ENCODE data around the gene SFTPD. TPM values are rescaled to one million over a fixed set of nuclear protein-coding genes. Genes with fewer than 3 reads are reported as not detected.

Gene SFTPD
- total and polyA plus RNA-seq, 8 donors, result 1.5 to 5.9 (median 2.1) TPM

DNA sequence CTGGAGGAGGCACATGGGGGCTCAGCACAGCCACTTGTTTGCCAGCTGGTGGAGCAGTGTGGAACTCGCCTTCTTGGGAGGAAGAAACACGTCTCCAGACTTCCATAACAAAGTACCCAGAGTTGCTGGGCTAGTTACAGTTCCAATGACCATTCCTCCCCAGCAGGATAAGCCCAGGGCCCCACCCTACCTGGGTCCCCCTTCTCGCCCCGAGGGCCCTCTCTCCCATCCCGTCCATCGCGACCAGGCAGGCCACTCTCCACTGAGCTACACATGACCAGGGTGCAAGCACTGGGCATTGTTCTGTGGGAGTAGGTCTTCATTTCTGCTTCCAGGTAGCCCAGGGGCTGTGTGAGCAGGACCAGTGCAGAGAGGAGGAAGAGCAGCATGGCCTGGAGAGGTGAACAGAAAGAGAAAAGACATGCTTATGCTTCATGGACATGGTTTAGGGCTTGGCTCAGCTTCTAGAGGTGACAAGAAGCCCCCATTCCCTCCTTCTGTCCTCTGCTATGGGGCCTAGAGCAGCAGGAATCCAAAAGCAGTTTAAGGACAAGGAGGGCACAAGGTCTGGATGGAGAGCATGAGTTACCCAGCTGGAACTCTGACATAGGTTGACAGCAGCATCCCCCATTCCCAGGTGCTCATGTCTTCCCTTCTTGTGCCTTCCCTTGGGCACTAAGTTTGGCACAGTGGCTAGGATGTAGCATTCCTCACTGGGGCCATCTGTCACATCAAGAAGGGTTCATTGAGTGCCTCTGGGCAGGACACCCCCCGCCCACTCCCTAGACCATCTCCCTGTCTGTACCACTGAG lies 2.4 kb downstream of the SFTPD start:
- WGBS, 2 donors, result 88 to 89% methylated on average over 8 of the region's 8 CpGs
- Histone ChIP-seq H3K27me3 (no peaks in the 10 kb centered on the region), H3K4me3 (no peak overlapping the region), H3K4me1 (peaks cover 0 to 8% (median 0%) of the 10 kb centered on the region in 3 donors), H3K36me3 (no peaks in the 10 kb centered on the region), H3K27ac (no peak overlapping the region), H3K9me3 (no peaks in the 10 kb centered on the region)
- intact Hi-C loops (cut with DNase I), result loop anchor here in 1 of 3 donors (10.0 kb wide), 1 partner anchor 98 kb away; no protein-coding TSS in a partner anchor
- no peak for DNase-seq
- no peak for FAIRE-seq
- peak in 1 of 4 donors; percentile 5 for ATAC-seq
- no peak for TF ChIP-seq CTCF (IDR thresholded peaks at IDR 0.05)

GRCh38 chr10:79944428-79945395 lies 4.2 kb downstream of the SFTPD start:
- WGBS, 2 donors, result 83 to 87% methylated on average over 13 of the region's 13 CpGs
- H3K27ac ChIP-seq, result no peak overlapping the region
- H3K36me3 ChIP-seq, result no peaks in the 10 kb centered on the region
- H3K4me1 ChIP-seq, result peaks cover 0 to 8% (median 0%) of the 10 kb centered on the region in 3 donors
- ATAC-seq, result no peak
- DNase-seq, result no peak
- no peaks in the 10 kb centered on the region for H3K27me3 ChIP-seq
- no peak overlapping the region for H3K4me3 ChIP-seq
- TF ChIP-seq CTCF (IDR thresholded peaks at IDR 0.05), result no peak
- intact Hi-C loops (cut with DNase I), result loop anchor here in 1 of 3 donors (10.0 kb wide), 1 partner anchor 100 kb away; no protein-coding TSS in a partner anchor
- FAIRE-seq, result no peak
- H3K9me3 ChIP-seq, result no peaks in the 10 kb centered on the region

GRCh38 chr10:79943871-79944270 lies 5.0 kb downstream of the SFTPD start:
- H3K9me3 ChIP-seq, result no peaks in the 10 kb centered on the region
- no peak for DNase-seq
- FAIRE-seq, result no peak
- TF ChIP-seq CTCF (IDR thresholded peaks at IDR 0.05), result no peak
- H3K4me3 ChIP-seq, result no peak overlapping the region
- no peak overlapping the region for H3K27ac ChIP-seq
- no peak for ATAC-seq
- H3K27me3 ChIP-seq, result no peaks in the 10 kb centered on the region
- WGBS, 2 donors, result 73 to 91% methylated on average over 2 of the region's 2 CpGs
- intact Hi-C loops (cut with DNase I), result loop anchor here in 1 of 3 donors (10.0 kb wide), 1 partner anchor 101 kb away; no protein-coding TSS in a partner anchor
- peaks cover 0 to 8% (median 0%) of the 10 kb centered on the region in 3 donors for H3K4me1 ChIP-seq
- H3K36me3 ChIP-seq, result no peaks in the 10 kb centered on the region

DNA sequence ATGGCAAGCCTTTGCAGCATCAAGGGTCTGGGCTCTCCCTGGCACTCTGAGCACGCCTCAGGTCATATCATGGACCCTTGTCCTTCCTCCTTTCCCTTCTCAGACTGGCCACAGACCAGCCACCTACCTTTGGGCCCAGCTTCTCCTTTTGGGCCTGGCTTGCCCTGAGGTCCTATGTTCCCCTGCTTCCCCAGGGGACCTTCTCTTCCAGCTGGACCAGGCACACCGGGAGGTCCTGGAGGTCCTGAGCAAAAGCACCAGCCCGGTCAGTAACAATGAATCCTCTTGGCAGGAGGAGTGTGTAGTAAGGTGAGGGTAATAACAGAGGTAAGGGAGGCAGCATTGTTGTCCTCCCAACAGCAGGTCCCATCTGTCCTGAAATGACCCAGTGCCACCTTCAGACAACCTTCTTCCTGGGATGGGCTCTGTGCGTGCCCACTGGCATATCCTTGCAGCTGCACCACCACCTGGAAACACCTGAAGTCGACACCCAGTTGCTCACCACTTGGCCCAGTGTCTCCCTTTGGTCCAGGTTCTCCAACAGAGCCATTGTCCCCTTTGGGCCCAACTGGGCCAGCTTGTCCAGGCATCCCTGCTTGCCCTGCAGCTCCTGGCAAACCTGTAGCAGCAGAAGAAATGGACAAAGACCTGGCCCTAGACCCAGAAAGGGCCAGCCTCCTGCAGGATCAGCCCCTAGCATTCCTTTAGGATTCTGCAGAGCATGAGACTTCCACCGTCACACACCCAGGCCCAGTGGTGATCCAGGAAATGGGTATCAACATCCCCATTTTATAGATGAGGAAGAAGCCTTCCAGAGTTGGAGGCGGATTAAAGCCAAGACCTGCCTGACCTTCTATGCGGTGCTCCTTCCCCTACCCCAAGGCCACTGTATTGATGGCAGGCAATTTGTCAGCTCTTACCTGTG lies 6.4 kb downstream of the SFTPD start:
- ATAC-seq (no peak), FAIRE-seq (no peak), DNase-seq (no peak)
- Histone ChIP-seq H3K36me3 (no peaks in the 10 kb centered on the region), H3K4me3 (no peak overlapping the region), H3K27ac (no peak overlapping the region), H3K27me3 (no peaks in the 10 kb centered on the region), H3K9me3 (no peaks in the 10 kb centered on the region), H3K4me1 (peaks cover 0 to 5% (median 0%) of the 10 kb centered on the region in 3 donors)
- 92 to 96% methylated on average over 8 of the region's 8 CpGs for WGBS, 2 donors
- TF ChIP-seq CTCF (IDR thresholded peaks at IDR 0.05), result no peak
- intact Hi-C loops (cut with DNase I), result loop anchor here in 1 of 3 donors (10.0 kb wide), 1 partner anchor 102 kb away; no protein-coding TSS in a partner anchor
